ENCODE measurements around the gene NPSR1.

Gene NPSR1

DNA sequence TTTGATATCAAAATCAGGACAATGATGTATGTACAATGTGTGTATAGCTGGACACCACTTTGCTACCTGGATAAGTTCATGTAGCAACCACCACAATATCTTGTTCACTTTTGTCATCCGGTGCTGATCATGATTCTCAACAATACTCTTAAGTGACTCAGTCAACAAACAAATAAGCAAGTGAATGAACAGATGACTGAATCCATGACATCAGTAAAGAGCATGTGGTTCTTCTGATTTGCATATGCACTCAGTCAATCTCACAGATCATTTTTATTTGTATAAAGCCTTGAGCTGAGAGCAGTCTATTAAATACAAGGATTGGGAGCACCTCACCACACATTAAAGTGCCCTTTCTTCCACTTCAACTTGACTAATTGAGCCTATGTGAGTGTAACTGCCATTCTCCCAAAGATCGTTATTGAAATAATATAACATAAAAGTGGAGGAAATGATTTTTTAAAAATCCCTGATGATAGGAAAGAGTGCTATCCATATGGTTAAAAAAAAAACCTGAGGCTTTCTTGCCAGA lies 69.5 kb downstream of the NPSR1 start:
- ATAC-seq = no peak
- TF ChIP-seq RARB (CRISPR knock-in tag; IDR thresholded peaks at IDR 0.05) (no peak), ZNF565 (CRISPR knock-in tag; conservative IDR thresholded peaks at IDR 0.05; ENCODE audit: low read depth) (no peak), ZNF8 (CRISPR knock-in tag; IDR thresholded peaks at IDR 0.05) (no peak), BACH2 (CRISPR knock-in tag; IDR thresholded peaks at IDR 0.05; ENCODE audit: borderline replicate concordance) (no peak), ZC3H10 (CRISPR knock-in tag; IDR thresholded peaks at IDR 0.05) (no peak), ZNF70 (CRISPR knock-in tag; IDR thresholded peaks at IDR 0.05) (no peak), TSHZ2 (CRISPR knock-in tag; IDR thresholded peaks at IDR 0.05) (no peak), GLIS3 (CRISPR knock-in tag; IDR thresholded peaks at IDR 0.05) (no peak), TOX (CRISPR knock-in tag; IDR thresholded peaks at IDR 0.05; ENCODE audit: borderline replicate concordance) (no peak), ZFP3 (CRISPR knock-in tag; IDR thresholded peaks at IDR 0.05) (no peak), ARNTL (CRISPR knock-in tag; IDR thresholded peaks at IDR 0.05; ENCODE audit: borderline replicate concordance, low read depth) (no peak)
- TF ChIP-seq, protein P1, sequence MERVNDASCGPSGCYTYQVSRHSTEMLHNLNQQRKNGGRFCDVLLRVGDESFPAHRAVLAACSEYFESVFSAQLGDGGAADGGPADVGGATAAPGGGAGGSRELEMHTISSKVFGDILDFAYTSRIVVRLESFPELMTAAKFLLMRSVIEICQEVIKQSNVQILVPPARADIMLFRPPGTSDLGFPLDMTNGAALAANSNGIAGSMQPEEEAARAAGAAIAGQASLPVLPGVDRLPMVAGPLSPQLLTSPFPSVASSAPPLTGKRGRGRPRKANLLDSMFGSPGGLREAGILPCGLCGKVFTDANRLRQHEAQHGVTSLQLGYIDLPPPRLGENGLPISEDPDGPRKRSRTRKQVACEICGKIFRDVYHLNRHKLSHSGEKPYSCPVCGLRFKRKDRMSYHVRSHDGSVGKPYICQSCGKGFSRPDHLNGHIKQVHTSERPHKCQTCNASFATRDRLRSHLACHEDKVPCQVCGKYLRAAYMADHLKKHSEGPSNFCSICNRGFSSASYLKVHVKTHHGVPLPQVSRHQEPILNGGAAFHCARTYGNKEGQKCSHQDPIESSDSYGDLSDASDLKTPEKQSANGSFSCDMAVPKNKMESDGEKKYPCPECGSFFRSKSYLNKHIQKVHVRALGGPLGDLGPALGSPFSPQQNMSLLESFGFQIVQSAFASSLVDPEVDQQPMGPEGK (CRISPR knock-in tag; IDR thresholded peaks at IDR 0.05; ENCODE audit: borderline replicate concordance) = no peak

GRCh38 chr7:34728156-34728555 lies 70.1 kb downstream of the NPSR1 start:
- no peak for TF ChIP-seq ZNF565 (CRISPR knock-in tag; conservative IDR thresholded peaks at IDR 0.05; ENCODE audit: low read depth)
- no peak for TF ChIP-seq ISL1 (CRISPR knock-in tag; IDR thresholded peaks at IDR 0.05)
- TF ChIP-seq, protein P1 (CRISPR knock-in tag; IDR thresholded peaks at IDR 0.05; ENCODE audit: borderline replicate concordance) = no peak
- TF ChIP-seq TSHZ2 (CRISPR knock-in tag; IDR thresholded peaks at IDR 0.05) = no peak
- TF ChIP-seq BACH2 (CRISPR knock-in tag; IDR thresholded peaks at IDR 0.05; ENCODE audit: borderline replicate concordance) = no peak
- TF ChIP-seq, protein P2, sequence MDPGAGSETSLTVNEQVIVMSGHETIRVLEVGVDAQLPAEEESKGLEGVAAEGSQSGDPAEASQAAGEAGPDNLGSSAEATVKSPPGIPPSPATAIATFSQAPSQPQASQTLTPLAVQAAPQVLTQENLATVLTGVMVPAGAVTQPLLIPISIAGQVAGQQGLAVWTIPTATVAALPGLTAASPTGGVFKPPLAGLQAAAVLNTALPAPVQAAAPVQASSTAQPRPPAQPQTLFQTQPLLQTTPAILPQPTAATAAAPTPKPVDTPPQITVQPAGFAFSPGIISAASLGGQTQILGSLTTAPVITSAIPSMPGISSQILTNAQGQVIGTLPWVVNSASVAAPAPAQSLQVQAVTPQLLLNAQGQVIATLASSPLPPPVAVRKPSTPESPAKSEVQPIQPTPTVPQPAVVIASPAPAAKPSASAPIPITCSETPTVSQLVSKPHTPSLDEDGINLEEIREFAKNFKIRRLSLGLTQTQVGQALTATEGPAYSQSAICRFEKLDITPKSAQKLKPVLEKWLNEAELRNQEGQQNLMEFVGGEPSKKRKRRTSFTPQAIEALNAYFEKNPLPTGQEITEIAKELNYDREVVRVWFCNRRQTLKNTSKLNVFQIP (CRISPR knock-in tag; IDR thresholded peaks at IDR 0.05; ENCODE audit: borderline replicate concordance, low read depth) = no peak
- TF ChIP-seq TOX (CRISPR knock-in tag; IDR thresholded peaks at IDR 0.05; ENCODE audit: borderline replicate concordance) = no peak
- no peak for TF ChIP-seq ZNF8 (CRISPR knock-in tag; IDR thresholded peaks at IDR 0.05)
- TF ChIP-seq, protein P3, sequence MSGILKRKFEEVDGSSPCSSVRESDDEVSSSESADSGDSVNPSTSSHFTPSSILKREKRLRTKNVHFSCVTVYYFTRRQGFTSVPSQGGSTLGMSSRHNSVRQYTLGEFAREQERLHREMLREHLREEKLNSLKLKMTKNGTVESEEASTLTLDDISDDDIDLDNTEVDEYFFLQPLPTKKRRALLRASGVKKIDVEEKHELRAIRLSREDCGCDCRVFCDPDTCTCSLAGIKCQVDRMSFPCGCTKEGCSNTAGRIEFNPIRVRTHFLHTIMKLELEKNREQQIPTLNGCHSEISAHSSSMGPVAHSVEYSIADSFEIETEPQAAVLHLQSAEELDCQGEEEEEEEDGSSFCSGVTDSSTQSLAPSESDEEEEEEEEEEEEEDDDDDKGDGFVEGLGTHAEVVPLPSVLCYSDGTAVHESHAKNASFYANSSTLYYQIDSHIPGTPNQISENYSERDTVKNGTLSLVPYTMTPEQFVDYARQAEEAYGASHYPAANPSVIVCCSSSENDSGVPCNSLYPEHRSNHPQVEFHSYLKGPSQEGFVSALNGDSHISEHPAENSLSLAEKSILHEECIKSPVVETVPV (CRISPR knock-in tag; IDR thresholded peaks at IDR 0.05) = no peak
- TF ChIP-seq ZNF70 (CRISPR knock-in tag; IDR thresholded peaks at IDR 0.05) = no peak

More at GRCh38 chr7:34728156-34728555, 70.1 kb downstream of the NPSR1 start:
- no peak for ATAC-seq

All from SK-N-SH treated with all-trans-retinoic acid at 6 μM for 48 hours (cell line).